DOHH2 (cell line): ENCODE results near the gene TMEM131.

ENCODE experiments used
- H3F3A ChIP-seq: fragments of 200-600 bp; sonication (generic), shearing (Covaris generic); 2 replicates; pipeline ENCODE4 v1.6.0; 2016; ENCODE audit warnings: antibody characterized with exemption, mild to moderate bottlenecking; ENCODE audit not compliant: control insufficient read depth, insufficient read depth
- H3K27ac ChIP-seq: fragments of 200-600 bp; sonication (generic); 2 replicates; pipeline ENCODE4 v1.5.1; 2014; ENCODE audit warnings: low read depth, mild to moderate bottlenecking, low read length, moderate library complexity
- H3K27me3 ChIP-seq: fragments of 200-600 bp; sonication (generic); 2 replicates; pipeline ENCODE4 v1.6.1; 2014; ENCODE audit warnings: mild to moderate bottlenecking, low read length, mixed read lengths; ENCODE audit not compliant: control insufficient read depth
- H3K36me3 ChIP-seq: fragments of 200-600 bp; sonication (generic); 2 replicates; pipeline ENCODE4 v1.6.1; 2014; ENCODE audit warnings: mild to moderate bottlenecking, low read length, moderate library complexity, mixed read lengths; ENCODE audit not compliant: control insufficient read depth
- H3K4me1 ChIP-seq: fragments of 200-600 bp; sonication (generic); 2 replicates; pipeline ENCODE4 v1.6.1; 2014; ENCODE audit warnings: mild to moderate bottlenecking, low read length, mixed read lengths; ENCODE audit not compliant: control insufficient read depth
- H3K4me2 ChIP-seq: fragments of 200-600 bp; sonication (generic); 2 replicates; pipeline ENCODE4 v1.6.0; 2014; ENCODE audit warnings: mild to moderate bottlenecking, low read length, moderate library complexity
- H3K4me3 ChIP-seq: fragments of 200-600 bp; sonication (generic); 2 replicates; pipeline ENCODE4 v1.5.1; 2014; ENCODE audit warnings: mild to moderate bottlenecking, low read length, mixed read lengths
- H3K79me2 ChIP-seq: fragments of 200-600 bp; sonication (generic); 2 replicates; pipeline ENCODE4 v1.6.1; 2014; ENCODE audit warnings: mild to moderate bottlenecking, low read length, mixed read lengths; ENCODE audit not compliant: control insufficient read depth
- H3K9me2 ChIP-seq: fragments of 200-600 bp; sonication (generic); replicated peaks from 2 replicates; pipeline ENCODE4 v1.6.1; 2014; ENCODE audit warnings: mild to moderate bottlenecking, low read length, mixed read lengths; ENCODE audit not compliant: control insufficient read depth
- H3K9me3 ChIP-seq: fragments of 200-600 bp; sonication (generic); 2 replicates; pipeline ENCODE4 v1.6.1; 2014; ENCODE audit warnings: antibody characterized with exemption, low read length, mixed read lengths; ENCODE audit not compliant: control insufficient read depth, insufficient read depth
- H4K20me1 ChIP-seq: fragments of 200-600 bp; sonication (generic); 2 replicates; pipeline ENCODE4 v1.6.0; 2014; ENCODE audit warnings: low read depth, mild to moderate bottlenecking, antibody characterized with exemption, low read length, moderate library complexity; ENCODE audit not compliant: control insufficient read depth, insufficient read depth
- EZH2phosphoT487 ChIP-seq: fragments of 200-600 bp; sonication (generic); IDR thresholded peaks from 2 replicates; pipeline ENCODE4 v1.6.1; 2017; ENCODE audit warnings: borderline replicate concordance, mild to moderate bottlenecking, antibody characterized with exemption, low read length, moderate library complexity, mixed read lengths
- TF ChIP-seq, protein P1 (sequence below): fragments of 200-600 bp; sonication (generic); IDR thresholded peaks from one replicate; pipeline ENCODE4 v1.5.1; 2014; ENCODE audit warnings: antibody characterized with exemption, mild to moderate bottlenecking, low read depth, low read length; ENCODE audit not compliant: poor library complexity, severe bottlenecking

The TMEM131 gene

GRCh38 chr2:97727296-97727695, 268.5 kb downstream of the TMEM131 start:
- no peak overlapping the region for H3K4me3 ChIP-seq
- no peaks in the 10 kb centered on the region for H3K36me3 ChIP-seq
- TF ChIP-seq, protein P1, sequence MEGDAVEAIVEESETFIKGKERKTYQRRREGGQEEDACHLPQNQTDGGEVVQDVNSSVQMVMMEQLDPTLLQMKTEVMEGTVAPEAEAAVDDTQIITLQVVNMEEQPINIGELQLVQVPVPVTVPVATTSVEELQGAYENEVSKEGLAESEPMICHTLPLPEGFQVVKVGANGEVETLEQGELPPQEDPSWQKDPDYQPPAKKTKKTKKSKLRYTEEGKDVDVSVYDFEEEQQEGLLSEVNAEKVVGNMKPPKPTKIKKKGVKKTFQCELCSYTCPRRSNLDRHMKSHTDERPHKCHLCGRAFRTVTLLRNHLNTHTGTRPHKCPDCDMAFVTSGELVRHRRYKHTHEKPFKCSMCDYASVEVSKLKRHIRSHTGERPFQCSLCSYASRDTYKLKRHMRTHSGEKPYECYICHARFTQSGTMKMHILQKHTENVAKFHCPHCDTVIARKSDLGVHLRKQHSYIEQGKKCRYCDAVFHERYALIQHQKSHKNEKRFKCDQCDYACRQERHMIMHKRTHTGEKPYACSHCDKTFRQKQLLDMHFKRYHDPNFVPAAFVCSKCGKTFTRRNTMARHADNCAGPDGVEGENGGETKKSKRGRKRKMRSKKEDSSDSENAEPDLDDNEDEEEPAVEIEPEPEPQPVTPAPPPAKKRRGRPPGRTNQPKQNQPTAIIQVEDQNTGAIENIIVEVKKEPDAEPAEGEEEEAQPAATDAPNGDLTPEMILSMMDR = no peak
- no peak for TF ChIP-seq EZH2phosphoT487
- no peaks in the 10 kb centered on the region for H3F3A ChIP-seq
- no peak overlapping the region for H3K4me2 ChIP-seq
- H3K9me3 ChIP-seq = no peaks in the 10 kb centered on the region
- H3K27me3 ChIP-seq = no peaks in the 10 kb centered on the region
- H3K9me2 ChIP-seq = no peaks in the 10 kb centered on the region
- H3K4me1 ChIP-seq = no peaks in the 10 kb centered on the region
- H4K20me1 ChIP-seq = no peaks in the 10 kb centered on the region
- H3K79me2 ChIP-seq = no peaks in the 10 kb centered on the region
- no peak overlapping the region for H3K27ac ChIP-seq

DNA sequence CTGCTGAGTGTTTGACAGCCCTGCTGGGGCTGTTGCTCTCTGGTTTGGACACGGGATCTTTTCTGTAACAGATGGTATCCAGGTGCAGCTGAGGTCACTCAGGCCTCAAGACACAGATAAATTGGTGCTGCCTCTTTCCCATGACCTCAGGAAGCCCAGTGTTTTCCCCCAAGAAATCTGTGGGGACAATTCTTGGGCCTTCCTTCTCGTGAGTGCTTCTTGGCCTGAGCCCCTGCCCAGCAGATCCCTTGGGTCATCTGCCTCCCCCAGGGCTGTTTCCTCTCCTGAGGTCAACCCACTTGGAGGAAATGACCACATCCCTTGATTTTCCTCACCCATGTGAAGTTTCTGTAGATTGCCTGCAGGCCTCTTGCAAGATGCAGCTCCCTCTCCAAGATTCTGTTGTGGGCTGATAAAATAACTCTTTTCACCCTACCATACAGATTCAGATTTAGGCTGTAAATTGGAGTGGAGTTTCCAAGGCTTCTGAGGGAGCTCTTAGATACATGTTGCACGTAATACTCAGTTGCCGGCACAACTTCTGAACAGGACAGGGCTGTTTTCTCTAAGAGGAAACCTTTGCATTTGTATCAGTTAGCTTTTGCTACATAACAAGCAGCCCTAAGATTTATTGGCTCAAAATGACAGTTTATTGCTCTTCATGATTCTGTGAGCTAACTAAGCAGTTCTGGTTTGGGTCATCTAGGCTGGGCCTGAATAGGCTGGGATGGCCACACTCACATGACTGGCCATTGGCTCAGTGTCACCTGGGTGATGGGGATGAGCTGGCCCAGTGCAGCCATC, 269.3 kb downstream of the TMEM131 start:
- no peaks in the 10 kb centered on the region for H4K20me1 ChIP-seq
- TF ChIP-seq, protein P1 = no peak
- TF ChIP-seq EZH2phosphoT487 = no peak
- H3F3A ChIP-seq = no peaks in the 10 kb centered on the region
- no peaks in the 10 kb centered on the region for H3K79me2 ChIP-seq
- no peaks in the 10 kb centered on the region for H3K9me3 ChIP-seq
- no peak overlapping the region for H3K4me3 ChIP-seq
- H3K27me3 ChIP-seq = no peaks in the 10 kb centered on the region
- no peak overlapping the region for H3K4me2 ChIP-seq
- no peaks in the 10 kb centered on the region for H3K9me2 ChIP-seq
- H3K27ac ChIP-seq = no peak overlapping the region
- no peaks in the 10 kb centered on the region for H3K4me1 ChIP-seq
- no peaks in the 10 kb centered on the region for H3K36me3 ChIP-seq

GRCh38 chr2:97724946-97725688, 270.6 kb downstream of the TMEM131 start:
- Histone ChIP-seq H3K4me1 (no peaks in the 10 kb centered on the region), H3K36me3 (no peaks in the 10 kb centered on the region), H3K4me2 (no peak overlapping the region), H4K20me1 (no peaks in the 10 kb centered on the region), H3K79me2 (no peaks in the 10 kb centered on the region), H3K27me3 (no peaks in the 10 kb centered on the region), H3K27ac (no peak overlapping the region), H3F3A (no peaks in the 10 kb centered on the region), H3K9me2 (no peaks in the 10 kb centered on the region), H3K4me3 (no peak overlapping the region), H3K9me3 (no peaks in the 10 kb centered on the region)
- no peak for TF ChIP-seq EZH2phosphoT487
- TF ChIP-seq, protein P1 = no peak
